Stimulated activated naive CD4-positive, alpha-beta T cell (primary cell): Measurements from ENCODE around the gene ECI1.
A peak's percentile ranks its signal among the peaks of the same experiment; 100 is the strongest.
"Not testable (repeated sequence)": the region's sequence is repeated elsewhere in the genome, so short reads cannot be mapped to it uniquely, and the experiment has no call there.

Experiments used
- DNase-seq, 6 experiments: peaks; one replicate each; lab custom pipeline; 2025; lab: John Stamatoyannopoulos, UW

Gene ECI1

GRCh38 chr16:2252806-2253148 lies 1.4 kb upstream of the ECI1 start:
- DNase-seq, result no peak

DNA sequence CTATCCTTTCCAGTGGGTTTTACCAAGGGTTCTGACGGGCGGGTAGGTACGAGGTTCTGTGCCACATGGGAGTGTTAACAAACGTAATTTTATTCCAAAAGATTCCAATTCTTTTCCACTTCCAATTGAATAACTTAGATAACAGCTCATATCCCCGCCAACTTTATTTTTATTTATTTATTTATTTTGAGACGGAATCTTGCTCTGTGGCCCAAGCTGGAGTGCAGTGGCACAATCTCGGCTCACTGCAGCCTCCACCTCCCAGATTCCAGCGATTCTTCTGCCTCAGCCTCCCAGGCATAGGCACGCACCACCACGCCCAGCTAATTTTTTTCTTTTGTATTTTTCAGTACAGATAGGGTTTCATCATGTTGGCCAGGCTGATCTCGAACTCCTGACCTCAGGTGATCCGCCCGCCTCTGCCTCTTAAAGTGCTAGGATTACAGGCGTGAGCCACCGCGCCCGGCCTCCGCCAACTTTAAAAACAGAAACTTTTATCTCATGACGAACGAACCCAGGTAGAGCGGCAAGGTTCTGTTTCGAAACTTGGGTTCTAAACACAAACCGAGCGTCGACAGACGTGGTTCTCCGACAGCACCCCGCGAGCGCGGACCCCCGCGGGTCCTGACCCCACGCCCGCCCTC lies 613 bp downstream of the ECI1 start:
- DNase-seq, result peak; percentile 23 to 61 (median 43)

GRCh38 chr16:2246301-2246885 lies 5.0 kb downstream of the ECI1 start:
- no peak for DNase-seq

- no peak for DNase-seq
These were observed 6.2 kb downstream of the ECI1 start for GRCh38 chr16:2244926-2245795.

DNA sequence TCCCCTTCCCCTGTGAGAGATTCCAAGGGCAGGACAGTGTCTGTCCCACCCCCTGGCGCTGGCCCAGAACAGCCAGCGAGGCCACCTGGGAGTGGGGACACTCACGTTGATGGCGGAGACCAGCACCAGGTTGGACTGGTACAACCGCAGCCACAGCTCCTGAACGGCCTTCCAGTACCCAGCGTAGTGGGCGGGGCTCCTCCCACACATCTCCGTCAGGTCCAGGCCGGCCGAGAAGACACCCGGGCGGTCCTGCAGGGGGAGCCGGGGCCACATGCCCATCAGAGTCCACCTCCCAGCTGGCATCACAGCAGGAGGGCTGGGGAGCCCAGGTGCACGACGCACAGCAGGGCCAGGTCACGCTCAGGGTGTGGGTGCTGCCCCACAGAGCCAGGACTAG lies 7.1 kb downstream of the ECI1 start:
- DNase-seq, result no peak

- no peak for DNase-seq
These were observed 7.6 kb downstream of the ECI1 start for GRCh38 chr16:2243781-2244180.

- no peak for DNase-seq
These were observed 8.3 kb downstream of the ECI1 start for GRCh38 chr16:2243031-2243528.

DNA sequence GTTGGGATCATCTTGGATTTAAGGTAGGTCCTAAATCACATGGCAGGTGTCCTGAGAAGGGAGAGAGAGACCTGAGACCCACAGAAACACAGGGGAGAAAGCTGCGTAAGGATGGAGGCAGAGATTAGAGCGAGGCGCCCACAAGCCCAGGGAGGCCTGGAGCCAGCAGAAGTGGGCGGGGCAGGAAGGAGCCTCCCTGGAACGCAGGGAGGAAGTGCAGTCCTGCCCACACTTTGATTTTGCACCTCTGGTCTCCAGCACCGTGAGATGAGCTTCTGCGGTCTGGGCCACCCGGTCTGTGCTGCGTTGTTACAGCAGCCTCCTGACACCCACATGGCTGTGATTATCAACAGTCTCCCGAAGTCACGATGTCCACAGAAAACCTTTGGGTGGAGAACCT lies 8.8 kb downstream of the ECI1 start:
- no peak for DNase-seq

DNA sequence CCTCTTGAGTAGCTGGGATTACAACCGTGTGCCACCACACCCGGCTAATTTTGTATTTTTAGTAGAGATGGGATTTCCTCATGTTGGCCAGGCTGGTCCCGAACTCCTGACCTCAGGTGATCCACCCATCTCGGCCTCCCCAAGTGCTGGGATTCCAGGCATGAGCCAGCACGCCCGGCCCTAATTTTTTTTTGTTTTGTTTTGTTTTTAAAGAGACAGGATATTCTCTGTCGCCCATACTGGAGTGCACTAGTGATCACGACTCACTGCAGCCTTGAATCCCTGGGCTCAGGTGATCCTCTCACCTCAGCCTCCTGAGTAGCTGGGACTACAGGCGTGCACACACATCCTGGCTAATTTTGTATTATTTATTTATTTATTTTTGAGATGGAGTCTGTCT lies 11.1 kb downstream of the ECI1 start:
- not testable (repeated sequence) for DNase-seq

DNA sequence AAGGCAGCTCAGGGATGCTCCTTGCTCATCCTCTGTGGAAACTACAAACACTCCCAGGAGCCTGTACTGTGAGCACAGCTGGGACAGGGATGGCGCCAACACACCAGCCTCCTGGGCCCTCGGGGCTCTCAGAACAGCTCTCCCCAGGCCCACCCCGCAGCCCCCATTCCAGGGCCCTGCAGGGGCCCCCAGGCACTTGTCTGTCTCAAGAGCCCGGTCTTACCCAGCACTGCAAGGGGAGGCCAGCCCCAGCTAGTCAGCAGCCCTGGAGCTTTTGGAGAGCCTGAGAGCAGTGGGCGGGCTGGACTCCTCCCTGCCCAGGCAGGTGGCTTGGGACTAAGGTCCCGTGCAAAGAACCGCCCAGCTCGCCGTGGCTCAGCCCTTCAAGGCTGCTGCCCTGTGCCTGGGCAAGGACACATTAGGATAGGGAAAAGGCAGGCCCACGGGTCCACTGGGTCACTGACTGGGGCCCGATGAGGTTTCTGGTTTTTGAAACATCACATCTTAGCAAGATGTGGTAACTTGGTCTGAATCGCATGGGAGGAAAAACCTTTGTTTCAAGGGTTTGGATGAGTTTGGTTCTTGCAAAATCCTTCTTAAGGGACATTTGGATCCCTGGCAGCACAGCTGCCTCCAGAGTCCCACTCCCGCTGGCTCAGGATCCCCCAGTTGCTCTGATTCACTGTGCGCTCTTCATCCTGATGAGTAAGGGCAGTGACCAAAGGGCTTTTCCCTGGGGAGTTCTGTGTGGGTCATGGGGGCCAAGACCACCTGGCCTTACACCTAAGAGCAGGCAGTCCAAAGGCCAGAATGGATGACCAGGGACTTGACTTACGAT lies 12.3 kb downstream of the ECI1 start:
- no peak for DNase-seq

DNA sequence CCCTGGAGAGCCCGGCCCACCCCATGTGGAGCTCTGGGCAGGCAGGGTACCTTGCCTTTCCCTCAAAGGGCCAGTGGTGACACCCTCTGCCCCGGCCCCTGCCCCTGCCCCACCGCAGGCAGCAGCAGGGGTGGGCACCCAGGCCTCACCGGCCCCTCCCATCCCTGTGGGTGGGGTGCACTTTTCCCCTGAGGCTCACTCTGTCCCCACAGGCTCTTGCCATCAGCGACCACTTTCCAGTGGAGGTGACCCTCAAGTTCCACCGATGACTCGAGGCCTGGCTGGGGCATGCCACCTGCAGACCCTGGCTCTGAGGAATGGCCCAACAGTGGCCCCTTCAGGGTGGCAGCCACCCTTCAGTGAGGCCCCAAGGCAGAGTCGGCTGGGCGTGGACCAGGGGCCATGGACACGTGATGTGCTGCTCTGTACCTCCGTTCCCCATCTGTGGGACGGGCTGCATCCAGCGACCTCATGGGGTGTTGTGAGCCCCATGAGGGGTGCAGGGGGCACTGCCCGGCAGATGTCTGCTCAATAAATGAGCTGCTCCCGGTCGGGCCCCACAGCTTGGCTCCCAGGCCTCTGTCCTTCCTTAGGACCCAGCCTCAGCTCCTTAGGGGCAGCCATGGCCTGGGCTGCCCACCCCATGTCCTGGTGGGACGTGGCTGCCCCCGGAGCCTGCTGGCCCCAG lies 13.1 kb downstream of the ECI1 start:
- no peak for DNase-seq

DNA sequence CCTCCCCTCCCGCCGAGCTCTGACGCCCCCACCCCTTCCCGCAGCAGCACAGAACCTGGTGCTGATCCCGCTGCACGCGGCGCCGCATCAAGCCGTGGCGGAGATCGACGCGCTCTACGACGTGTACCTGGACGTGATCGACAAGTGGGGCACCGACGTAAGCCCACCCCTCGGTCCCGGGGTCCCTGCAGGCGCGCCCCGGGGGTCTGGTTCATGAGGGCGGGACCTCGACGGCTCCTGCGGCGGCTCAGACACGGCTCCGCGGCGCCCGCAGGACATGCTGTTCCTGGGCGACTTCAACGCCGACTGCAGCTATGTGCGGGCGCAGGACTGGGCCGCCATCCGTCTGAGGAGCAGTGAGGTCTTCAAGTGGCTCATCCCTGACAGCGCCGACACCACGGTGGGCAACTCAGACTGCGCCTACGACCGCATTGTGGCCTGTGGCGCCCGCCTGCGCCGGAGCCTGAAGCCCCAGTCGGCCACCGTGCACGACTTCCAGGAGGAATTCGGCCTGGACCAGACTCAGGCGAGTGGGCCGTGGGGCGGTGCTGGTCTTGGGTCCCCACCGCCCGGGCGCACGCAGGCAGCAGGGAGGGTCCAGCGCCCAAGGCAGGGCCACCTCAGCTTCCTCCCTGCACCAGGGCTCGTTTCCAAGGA lies 13.8 kb downstream of the ECI1 start:
- DNase-seq, result no peak

- DNase-seq, result no peak
These were observed 14.3 kb downstream of the ECI1 start for GRCh38 chr16:2237102-2237482.

GRCh38 chr16:2236337-2237101 lies 14.9 kb downstream of the ECI1 start, which contains the start of gene DNASE1L2:
Gene DNASE1L2 (plus strand): TSS chr16:2236444. CDS start chr16:2236817, 373 bp downstream.
- no peak for DNase-seq

DNA sequence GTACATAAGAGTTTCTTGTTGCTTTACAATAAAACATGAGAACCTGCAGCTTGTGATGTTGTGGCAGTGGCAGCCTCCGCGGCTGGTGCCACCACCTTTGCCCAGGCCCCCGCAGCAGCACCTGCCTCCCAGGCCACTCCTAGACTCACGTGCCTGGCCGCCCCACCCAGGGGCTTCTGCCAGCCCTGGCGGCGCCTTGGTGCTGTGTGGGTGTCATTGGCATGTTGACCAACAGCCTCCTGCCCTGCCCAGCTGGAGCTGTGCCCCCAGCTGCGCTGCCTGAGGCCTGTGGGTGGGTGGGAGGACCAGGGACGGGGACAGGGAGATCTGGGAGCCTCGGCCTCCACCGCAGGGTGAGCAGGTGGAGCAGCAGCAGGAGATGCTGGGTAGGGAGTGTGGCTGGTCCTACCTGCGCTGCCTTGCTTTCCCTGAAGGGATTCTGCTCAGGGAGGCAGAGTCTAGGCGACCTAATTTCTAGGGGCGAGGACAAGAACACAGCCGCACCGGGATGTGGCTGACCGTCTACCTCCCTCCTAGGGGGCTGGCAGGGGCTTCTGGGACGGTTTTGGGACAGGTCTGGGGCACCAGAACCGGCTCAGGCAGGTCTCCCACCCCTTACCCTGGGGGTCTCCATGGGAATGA lies 15.6 kb downstream of the ECI1 start:
- no peak for DNase-seq

GRCh38 chr16:2235234-2235651 lies 16.1 kb downstream of the ECI1 start:
- no peak for DNase-seq

- DNase-seq, result no peak
These were observed 16.6 kb downstream of the ECI1 start for GRCh38 chr16:2234813-2235170.

- DNase-seq, result no peak
These were observed 17.2 kb downstream of the ECI1 start for GRCh38 chr16:2233872-2234812.
